NCI-H1417 (cell line): ENCODE measurements around the gene POU2F1.

Experiments used
- DNase-seq, 3 experiments: peaks; one replicate each; lab custom pipeline; 2025; lab: John Stamatoyannopoulos, UW

Gene POU2F1

GRCh38 chr1:167220537-167221125 lies at the start of gene POU2F1:
TSS of gene POU2F1 (plus strand) at chr1:167220886. CDS start at chr1:167220898, 12 bp downstream.
- peak; percentile 99 to 100 (median 99) for DNase-seq

DNA sequence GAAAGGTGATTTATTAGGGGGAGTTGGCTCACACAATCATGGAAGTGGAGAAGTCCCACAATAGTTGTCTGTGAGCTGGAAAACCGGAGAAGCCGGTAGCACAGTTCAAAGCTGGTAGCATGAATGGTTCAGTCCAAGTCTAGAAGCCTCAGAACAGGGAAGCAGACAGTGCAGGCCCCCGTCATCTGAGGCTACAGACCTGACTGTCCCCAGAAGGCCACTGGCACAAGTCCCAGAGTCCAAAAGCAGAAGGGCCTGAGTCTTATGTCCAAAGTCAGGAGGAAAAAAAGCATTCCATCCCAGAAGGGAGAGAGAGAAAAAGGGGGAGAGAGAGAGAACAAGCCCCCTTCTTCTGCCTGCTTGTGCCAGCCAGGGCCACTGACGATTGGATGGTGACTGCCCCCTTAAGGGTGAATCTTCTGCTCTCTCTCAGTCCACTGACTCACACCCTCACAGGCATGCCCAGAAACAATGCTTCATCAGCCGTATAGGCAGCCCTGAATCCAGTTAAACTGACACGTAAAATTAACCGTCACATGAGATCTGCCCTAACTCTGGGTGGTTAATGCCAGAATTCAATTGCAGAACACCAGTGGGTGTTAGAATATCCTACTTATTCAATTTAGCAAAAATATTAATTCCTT lies 49.3 kb upstream of the POU2F1 start:
- DNase-seq, result no peak

DNA sequence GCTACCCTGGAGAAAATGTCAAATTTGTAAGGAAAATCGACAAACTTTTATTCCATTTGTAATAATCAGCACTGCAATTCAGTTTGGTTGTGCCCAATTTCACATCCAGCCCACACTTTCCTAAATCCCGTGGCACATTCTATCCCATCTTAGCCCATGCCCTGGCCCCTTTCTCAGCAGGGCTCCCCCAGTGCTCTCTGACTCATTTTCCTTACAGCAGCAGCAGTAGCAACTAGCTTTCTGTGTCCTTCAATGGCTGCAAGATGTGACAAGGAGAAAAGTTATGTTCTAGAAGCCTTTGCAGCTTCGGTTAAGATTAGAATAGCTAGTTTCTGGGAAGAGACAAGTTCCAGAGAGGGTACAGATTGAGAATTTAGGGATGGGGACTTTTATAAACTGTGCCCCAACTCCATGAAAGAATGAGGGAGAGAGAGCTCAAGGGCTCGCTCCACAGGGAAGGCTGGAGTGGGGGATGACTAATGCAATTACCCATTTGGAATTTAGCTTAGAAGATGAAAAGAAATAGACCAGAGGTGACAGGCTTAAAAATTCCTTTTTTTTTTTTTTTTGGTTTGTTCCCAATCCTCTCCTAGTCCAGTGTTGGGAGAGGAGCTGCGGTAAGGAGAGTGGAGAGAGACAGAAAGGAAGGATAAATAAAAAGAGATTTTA lies 47.0 kb upstream of the POU2F1 start:
- DNase-seq, result no peak

DNA sequence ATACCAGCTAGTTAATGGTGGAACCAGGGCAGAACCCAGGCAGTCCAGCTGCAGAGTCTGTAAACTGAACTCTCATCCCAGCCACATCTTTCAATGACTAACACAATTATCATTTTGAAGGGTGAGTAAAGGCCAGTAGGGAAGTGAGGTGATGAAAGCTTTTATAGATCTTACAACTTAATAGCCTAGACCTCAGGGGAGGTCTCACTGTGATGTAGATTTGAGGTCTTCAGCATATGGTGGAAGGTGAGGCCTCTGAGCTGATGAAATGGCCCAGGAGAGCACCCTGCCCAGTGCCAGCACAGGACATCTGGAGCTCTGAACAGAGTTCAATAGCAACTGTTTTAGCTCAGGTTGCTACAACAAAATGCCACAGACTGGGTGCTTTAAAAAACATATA lies 44.8 kb upstream of the POU2F1 start:
- no peak for DNase-seq

DNA sequence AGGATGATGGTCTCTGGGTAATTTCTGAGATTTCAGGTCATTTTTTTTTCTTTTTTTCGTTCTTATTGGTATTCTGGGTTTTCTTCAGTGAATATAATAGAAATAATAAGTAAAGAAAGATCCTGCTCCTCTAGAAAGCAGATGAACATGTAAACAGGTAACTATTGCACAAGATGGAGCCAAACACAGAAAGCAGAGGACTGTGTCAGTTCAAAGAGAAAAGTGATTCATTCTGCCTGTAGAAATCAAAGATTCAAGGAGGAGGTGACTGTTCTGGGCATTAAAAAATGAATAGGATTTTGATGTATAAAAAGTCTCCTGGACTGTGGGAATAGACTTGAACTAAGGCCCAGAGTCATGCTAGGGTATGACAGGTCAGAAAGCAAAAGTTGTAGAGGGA lies 41.9 kb upstream of the POU2F1 start:
- no peak for DNase-seq

DNA sequence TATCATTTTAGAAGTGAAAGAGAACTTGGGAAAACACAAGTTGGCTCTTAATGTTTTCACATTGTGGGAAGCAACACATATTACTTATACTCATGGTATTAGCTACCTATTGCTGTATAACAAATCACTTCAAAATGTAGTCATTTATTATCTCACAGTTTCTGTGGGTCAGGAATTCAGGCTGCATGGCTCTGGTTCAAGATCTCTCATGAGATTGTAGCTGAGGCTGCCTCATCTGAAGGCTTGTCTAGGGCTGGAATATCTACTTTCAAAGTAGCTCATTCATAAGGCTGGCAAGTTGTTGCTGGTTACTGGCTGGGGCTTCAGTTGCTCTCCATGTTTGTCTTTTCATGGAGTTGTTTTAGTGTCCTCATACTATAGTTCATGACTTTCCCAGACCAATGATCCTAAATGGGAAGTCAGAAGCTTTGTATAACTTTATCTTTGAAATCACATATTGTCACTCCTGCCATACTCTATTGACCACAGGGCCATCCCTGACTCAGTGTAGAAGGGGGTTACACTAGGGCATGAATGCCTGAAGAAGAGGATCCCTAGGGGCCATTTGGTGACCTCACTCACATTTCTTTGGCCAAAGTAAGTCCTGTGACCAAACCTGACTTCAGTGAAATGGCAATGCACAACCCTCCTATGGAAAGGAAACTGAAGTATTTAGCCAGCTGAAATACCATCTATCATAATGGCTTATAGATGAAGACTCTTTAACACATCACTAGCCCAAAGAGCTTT lies 37.9 kb upstream of the POU2F1 start:
- DNase-seq, result no peak

DNA sequence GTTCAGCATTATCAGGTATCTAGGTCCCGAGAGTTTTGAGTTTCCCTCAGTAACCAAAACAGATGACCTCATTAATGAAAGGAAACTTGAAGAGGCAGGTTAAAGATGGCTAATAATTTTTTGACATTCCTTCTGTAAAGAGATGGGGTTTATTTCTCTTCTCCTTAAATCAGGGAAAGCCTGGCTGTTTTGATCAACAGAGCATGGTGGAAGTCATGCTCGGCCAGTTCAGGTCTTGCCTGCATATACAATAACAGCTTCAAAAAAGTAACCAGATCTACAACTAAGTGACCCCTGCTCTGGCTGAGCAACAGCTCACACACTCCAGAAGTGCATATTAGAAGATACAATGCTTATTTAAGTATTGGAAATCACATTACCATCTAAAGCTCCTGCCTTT lies 36.6 kb upstream of the POU2F1 start:
- DNase-seq, result no peak

DNA sequence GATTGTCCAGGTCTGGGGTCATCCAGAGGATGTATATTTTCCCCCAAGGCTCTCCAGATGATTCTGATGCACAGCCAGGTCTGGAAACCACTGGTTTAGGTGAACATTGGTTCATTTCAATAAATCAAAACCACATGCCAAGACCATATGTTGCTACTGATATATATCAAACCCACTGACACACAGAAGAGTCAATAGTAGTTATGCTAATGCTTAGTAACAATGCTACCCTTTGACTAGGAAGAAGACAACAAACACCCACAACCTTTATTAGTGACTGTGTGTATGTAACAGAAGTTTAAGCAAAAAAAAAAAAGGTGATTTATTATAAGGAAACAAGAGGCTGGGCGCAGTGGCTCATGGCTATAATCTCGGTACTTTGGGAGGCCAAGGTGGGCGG lies 35.6 kb upstream of the POU2F1 start:
- no peak for DNase-seq

- no peak for DNase-seq
Measured at GRCh38 chr1:167185974-167186657, 34.6 kb upstream of the POU2F1 start.

DNA sequence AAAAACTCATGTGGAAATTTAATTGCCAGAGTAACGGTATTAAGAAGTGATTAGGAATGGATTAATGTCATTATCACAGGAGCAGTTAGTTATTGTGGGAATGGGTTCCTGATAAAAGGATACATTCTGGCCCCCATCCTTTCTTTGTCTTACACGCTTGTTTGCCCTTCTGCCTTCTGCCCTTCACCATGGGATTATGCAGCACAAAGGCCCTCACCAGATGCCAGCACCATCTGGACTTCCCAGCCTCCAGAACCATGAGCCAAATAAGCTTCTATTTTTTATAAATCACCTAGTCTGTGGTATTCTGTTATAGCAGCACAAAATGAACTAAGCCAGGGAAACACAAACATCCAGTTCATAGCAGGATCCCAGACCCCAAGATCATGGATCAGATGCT lies 33.9 kb upstream of the POU2F1 start:
- DNase-seq, result no peak

DNA sequence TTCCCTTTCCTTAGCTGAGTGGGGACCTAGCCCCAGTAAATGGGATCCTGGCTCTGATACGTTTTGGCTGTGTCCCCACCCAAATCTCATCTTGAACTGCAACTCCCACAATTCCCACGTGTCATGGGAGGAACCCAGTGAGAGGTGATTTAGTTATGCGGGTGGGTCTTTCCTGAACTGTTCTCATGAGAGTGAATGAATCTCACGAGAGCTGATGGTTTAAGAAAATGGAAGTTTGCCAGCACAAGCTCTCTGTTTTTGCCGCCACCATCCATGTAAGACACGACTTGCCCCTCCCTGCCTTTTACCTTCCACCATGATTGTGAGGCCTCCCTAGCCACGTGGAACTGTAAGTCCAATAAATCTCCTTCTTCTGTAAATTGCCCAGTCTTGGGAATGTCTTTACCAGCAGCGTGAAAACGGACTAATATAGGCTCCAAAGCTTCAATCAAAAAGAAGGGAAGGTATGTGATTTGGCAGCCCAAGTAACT lies 29.9 kb upstream of the POU2F1 start:
- DNase-seq, result no peak

DNA sequence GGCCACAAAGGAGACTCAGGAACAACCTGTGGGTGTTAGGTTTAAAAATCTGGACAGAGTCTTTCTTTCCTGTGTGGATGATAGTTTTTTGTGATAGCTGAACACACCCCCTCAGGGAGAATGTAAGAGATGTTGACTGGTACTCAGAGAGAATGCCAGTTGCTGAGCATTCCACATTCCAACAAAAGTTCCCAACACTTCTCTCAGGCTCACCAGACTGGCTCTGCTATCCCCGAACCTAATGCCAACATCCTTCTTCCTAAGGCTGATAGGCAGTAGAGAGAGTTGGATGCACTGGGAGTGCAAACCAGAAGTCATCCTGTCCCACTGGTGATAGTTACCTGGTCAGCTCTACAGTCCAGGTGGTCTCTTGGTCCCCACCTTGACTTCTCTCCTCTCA lies 28.7 kb upstream of the POU2F1 start:
- no peak for DNase-seq

GRCh38 chr1:167194182-167194581 lies 26.5 kb upstream of the POU2F1 start:
- no peak for DNase-seq

- peak in 2 of 3 experiments; percentile 34 to 70 for DNase-seq
Measured at GRCh38 chr1:167196166-167196565, 24.5 kb upstream of the POU2F1 start.

GRCh38 chr1:167197236-167197635 lies 23.4 kb upstream of the POU2F1 start:
- no peak for DNase-seq

- no peak for DNase-seq
Measured at GRCh38 chr1:167197692-167198091, 23.0 kb upstream of the POU2F1 start.

DNA sequence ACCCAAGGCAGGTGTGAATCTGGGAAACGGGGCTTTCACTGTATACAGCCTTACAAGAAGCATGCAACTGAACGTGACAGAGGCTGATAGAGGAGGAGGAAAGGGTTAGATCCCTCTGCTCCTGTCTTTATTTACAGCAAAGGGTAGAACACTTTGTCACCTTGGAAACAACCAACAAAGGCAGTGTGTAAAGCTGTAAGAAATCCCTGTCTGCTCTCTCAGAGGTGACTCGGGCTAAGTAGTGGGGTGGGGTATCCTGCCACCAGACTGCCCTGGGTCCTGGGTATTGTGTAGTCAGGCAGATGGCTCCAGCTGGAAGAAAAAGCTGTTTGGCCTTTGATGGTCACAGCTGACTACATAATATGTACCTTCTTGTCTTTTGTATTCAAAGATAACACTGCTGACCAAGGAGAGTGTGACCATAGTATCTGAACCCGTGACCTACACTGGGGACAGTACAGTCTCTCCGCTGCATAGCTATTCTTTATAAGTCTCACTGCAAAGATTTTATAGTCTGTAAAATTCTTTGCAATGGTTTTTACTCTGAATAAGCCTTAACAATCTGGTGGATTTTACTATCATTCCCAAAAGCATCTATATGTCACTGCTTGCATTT lies 22.1 kb upstream of the POU2F1 start:
- peak; percentile 34 to 83 (median 52) for DNase-seq

- no peak for DNase-seq
Measured at GRCh38 chr1:167199656-167200055, 21.0 kb upstream of the POU2F1 start.

- DNase-seq, result peak in 1 of 3 experiments; percentile 16
Measured at GRCh38 chr1:167200272-167200671, 20.4 kb upstream of the POU2F1 start.

- no peak for DNase-seq
Measured at GRCh38 chr1:167200749-167201148, 19.9 kb upstream of the POU2F1 start.

DNA sequence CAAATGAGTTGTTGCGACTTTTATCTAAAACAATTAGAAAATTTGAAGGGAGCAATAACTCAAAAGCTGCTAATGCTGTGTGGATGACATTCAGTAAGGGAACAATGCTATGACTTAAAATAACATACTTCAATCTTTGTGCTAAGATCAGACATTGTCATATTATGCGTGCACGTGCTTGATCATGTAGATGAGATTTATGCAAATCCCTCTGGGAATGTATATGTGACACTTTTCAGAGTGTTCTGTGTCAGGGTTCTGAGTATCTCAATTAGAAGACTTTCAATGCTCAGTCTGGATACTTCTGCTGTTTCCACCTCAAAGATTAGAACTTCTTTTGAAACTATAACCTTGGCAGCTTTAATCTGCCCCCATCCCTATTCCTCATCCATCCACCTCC lies 18.6 kb upstream of the POU2F1 start:
- no peak for DNase-seq
